IMR-90 (cell line): ENCODE data around the gene IFNLR1. TPM values are rescaled to one million over a fixed set of nuclear protein-coding genes. Genes with fewer than 3 reads are reported as not detected.

Experiments
- ATAC-seq: fragments of 200-7000 bp; cut with Tn5 transposase; 2 replicates; pipeline ENCODE4 v1.9.1; 2020; ENCODE audit warnings: low read depth, mild to moderate bottlenecking, moderate library complexity
- BruUV-seq: library from RNA; stranded (reverse); fragments of 400-500 nt; replicated peaks from 2 replicates; lab custom pipeline; 2021; lab: Mats Ljungman, UMichigan
- CTCF ChIA-PET: fragments of 300-600 bp; formaldehyde crosslinking; extraction: SDS; loops from one replicate; lab custom pipeline; 2021; ENCODE audit warnings: antibody characterized with exemption; lab: Yijun Ruan, JAX
- POLR2A ChIA-PET: fragments of 300-600 bp; sonication (Branson Sonifier 250); formaldehyde crosslinking; loops from one replicate; lab custom pipeline; 2022; ENCODE audit warnings: antibody characterized with exemption; ENCODE audit not compliant: unreplicated experiment; lab: Charles Lee
- DNase-seq: peaks from one replicate; pipeline ENCODE4 v3.0.0; 2013
- H2AFZ ChIP-seq: replicated peaks from 2 replicates; pipeline ENCODE3; 2013; ENCODE audit warnings: low read length, mild to moderate bottlenecking; ENCODE audit not compliant: poor library complexity
- H2AK5ac ChIP-seq: 2 replicates; pipeline ENCODE4 v1.6.1; 2013; ENCODE audit warnings: low read depth, low read length, inconsistent platforms
- H2AK9ac ChIP-seq: replicated peaks from 2 replicates; pipeline ENCODE3; 2013; ENCODE audit warnings: mild to moderate bottlenecking, low read depth, low read length, moderate library complexity; ENCODE audit not compliant: poor library complexity
- H2BK120ac ChIP-seq: 2 replicates; pipeline ENCODE4 v1.6.1; 2013; ENCODE audit warnings: low read depth, low read length, inconsistent platforms
- H2BK15ac ChIP-seq: 3 replicates; pipeline ENCODE4 v1.6.1; 2013; ENCODE audit warnings: low read depth, low read length, inconsistent platforms
- H2BK20ac ChIP-seq: 2 replicates; pipeline ENCODE4 v1.6.1; 2013; ENCODE audit warnings: low read depth, mild to moderate bottlenecking, inconsistent platforms, low read length, moderate library complexity
- H2BK5ac ChIP-seq: 2 replicates; pipeline ENCODE4 v1.6.1; 2013; ENCODE audit warnings: mild to moderate bottlenecking, low read depth, low read length, inconsistent platforms; ENCODE audit not compliant: poor library complexity, severe bottlenecking
- H3K14ac ChIP-seq: replicated peaks from 2 replicates; pipeline ENCODE4 v1.6.1; 2013; ENCODE audit warnings: low read depth, low read length, inconsistent platforms
- H3K18ac ChIP-seq: 2 replicates; pipeline ENCODE4 v1.6.1; 2013; ENCODE audit warnings: low read depth, low read length, control low read depth
- H3K23ac ChIP-seq: 2 replicates; pipeline ENCODE4 v1.6.1; 2013; ENCODE audit warnings: low read depth, low read length, inconsistent platforms
- H3K27ac ChIP-seq: 2 replicates; pipeline ENCODE4 v1.5.1; 2013; ENCODE audit warnings: mild to moderate bottlenecking, control low read depth, low read length; ENCODE audit not compliant: insufficient read depth
- H3K27me3 ChIP-seq: 2 replicates; pipeline ENCODE4 v1.6.1; 2013; ENCODE audit warnings: low read length; ENCODE audit not compliant: control insufficient read depth, insufficient read depth
- H3K36me3 ChIP-seq: 2 replicates; pipeline ENCODE4 v1.6.1; 2013; ENCODE audit warnings: low read length, mixed read lengths; ENCODE audit not compliant: control insufficient read depth, insufficient read depth
- H3K4ac ChIP-seq: 2 replicates; pipeline ENCODE4 v1.6.1; 2013; ENCODE audit warnings: low read depth, low read length, inconsistent platforms
- H3K4me1 ChIP-seq: 2 replicates; pipeline ENCODE4 v1.6.1; 2013; ENCODE audit warnings: low read length, mixed read lengths; ENCODE audit not compliant: control insufficient read depth, insufficient read depth
- H3K4me2 ChIP-seq: 2 replicates; pipeline ENCODE4 v1.6.1; 2013; ENCODE audit warnings: low read depth, mild to moderate bottlenecking, control low read depth, low read length, moderate library complexity
- H3K4me3 ChIP-seq: 2 replicates; pipeline ENCODE4 v1.5.1; 2013; ENCODE audit warnings: low read depth, mild to moderate bottlenecking, control low read depth, low read length, moderate library complexity; ENCODE audit not compliant: insufficient read depth
- H3K56ac ChIP-seq: 2 replicates; pipeline ENCODE4 v1.6.1; 2013; ENCODE audit warnings: low read length, inconsistent platforms; ENCODE audit not compliant: insufficient read depth; ENCODE audit errors: extremely low read depth
- H3K79me1 ChIP-seq, 2 experiments: 2 replicates each; pipeline ENCODE4 v1.6.1; 2013; ENCODE audit warnings: low read length in 2 of 2, inconsistent platforms in 1 of 2, low read depth in 1 of 2
- H3K9ac ChIP-seq: 2 replicates; pipeline ENCODE4 v1.6.1; 2013; ENCODE audit warnings: low read depth, low read length, control low read depth
- H3K9me1 ChIP-seq: 2 replicates; pipeline ENCODE4 v1.6.1; 2013; ENCODE audit warnings: low read length, inconsistent platforms; ENCODE audit not compliant: insufficient read depth
- H3K9me3 ChIP-seq: 2 replicates; pipeline ENCODE4 v1.6.1; 2013; ENCODE audit warnings: low read length; ENCODE audit not compliant: control insufficient read depth, insufficient read depth
- H4K20me1 ChIP-seq: 2 replicates; pipeline ENCODE4 v1.6.1; 2013; ENCODE audit warnings: low read length, inconsistent platforms; ENCODE audit not compliant: insufficient read depth
- H4K5ac ChIP-seq: 2 replicates; pipeline ENCODE4 v1.6.1; 2013; ENCODE audit warnings: mild to moderate bottlenecking, low read depth, low read length, control low read depth
- H4K8ac ChIP-seq, 2 experiments: 2 replicates each; pipeline ENCODE4 v1.6.1; 2013; ENCODE audit warnings: low read depth in 2 of 2, low read length in 2 of 2, control low read depth in 1 of 2, inconsistent platforms in 1 of 2
- H4K91ac ChIP-seq: 2 replicates; pipeline ENCODE4 v1.6.1; 2013; ENCODE audit warnings: low read depth, low read length, inconsistent platforms; ENCODE audit not compliant: insufficient read depth
- POLR2A ChIP-seq: IDR thresholded peaks from 2 replicates; pipeline ENCODE4 v1.6.1; 2012; ENCODE audit warnings: mild to moderate bottlenecking, low read depth, low read length
- SMC3 ChIP-seq: fragments of 150-350 bp; IDR thresholded peaks from 2 replicates; pipeline ENCODE4 v1.6.1; 2016; ENCODE audit warnings: low read depth, mild to moderate bottlenecking, antibody characterized with exemption, low read length, moderate library complexity
- WGBS, 2 experiments: methylation state at CpG; one replicate each; pipeline versions ENCODE4 v1.1.5 to v1.1.7; 2013; ENCODE audit warnings: missing lambda C conversion rate in 2 of 2; ENCODE audit not compliant: insufficient read length in 1 of 2; ENCODE audit errors: extremely low coverage in 2 of 2; 5-methylcytosine and 5-hydroxymethylcytosine counted together
- dilution Hi-C: fragments of 300-500 bp; cut with HindIII; formaldehyde crosslinking; loops from one replicate; pipeline ENCODE4 v1.14.3; 2018; ENCODE audit warnings: low sequenced_read_pairs; ENCODE audit not compliant: unreplicated experiment
- in situ Hi-C: fragments of 300-500 bp; cut with MboI; formaldehyde crosslinking; loops from 3 replicates; pipeline ENCODE4 v1.14.3; 2019; ENCODE audit warnings: low sequenced_read_pairs, inconsistent platforms, mixed read lengths
- intact Hi-C: fragments of 100-400 bp; cut with micrococcal nuclease; formaldehyde crosslinking; loops from 2 replicates; pipeline ENCODE4 v1.10.0; 2022
- polyA plus RNA-seq, 3 experiments: library from polyadenylated mRNA; depleted of rRNA; stranded (reverse); fragments of >200 nt; gene quantifications; 2 replicates each; pipeline ENCODE4 v1.2.3, GENCODE V29; 2012; ENCODE audit warnings: low replicate concordance in 1 of 3
- total RNA-seq: library from RNA; depleted of rRNA; stranded (reverse); fragments of >200 nt; gene quantifications from 2 replicates; pipeline ENCODE4 v1.2.3, GENCODE V29; 2012

Gene IFNLR1
- total and polyA plus RNA-seq, 2 of the 4 experiments (the other 2 are of a cell fraction): not detected

GRCh38 chr1:24172598-24172997 lies 14.5 kb downstream of the IFNLR1 start:
- Histone ChIP-seq H2BK20ac (no peak overlapping the region), H4K5ac (no peak overlapping the region), H3K4me3 (no peak overlapping the region), H2AK9ac (no peak overlapping the region), H3K18ac (no peak overlapping the region), H3K79me1 (no peaks in the 10 kb centered on the region), H3K14ac (no peak overlapping the region), H3K4ac (no peak overlapping the region), H4K8ac (no peak overlapping the region), H3K9me1 (no peaks in the 10 kb centered on the region), H3K27me3 (peaks cover 41% of the 10 kb centered on the region), H3K23ac (no peak overlapping the region), H2BK120ac (no peak overlapping the region), H3K4me2 (no peak overlapping the region), H2AK5ac (no peak overlapping the region), H4K91ac (no peak overlapping the region), H3K9ac (no peak overlapping the region), H3K36me3 (no peaks in the 10 kb centered on the region), H2AFZ (no peak overlapping the region), H4K20me1 (no peaks in the 10 kb centered on the region), H3K9me3 (no peaks in the 10 kb centered on the region), H3K56ac (no peak overlapping the region), H2BK5ac (no peak overlapping the region), H3K4me1 (no peaks in the 10 kb centered on the region), H3K27ac (no peak overlapping the region), H2BK15ac (no peak overlapping the region)
- POLR2A ChIA-PET: no interaction called here
- CTCF ChIA-PET: interaction anchor here (1.3 to 1.9 kb wide), 2 partner anchors 12 to 18 kb away, joined by 3 to 4 read pairs; no protein-coding TSS in a partner anchor
- in situ Hi-C loops (no loop called here), intact Hi-C loops (no loop called here), dilution Hi-C loops (no loop called here)
- DNase-seq (no peak), ATAC-seq (no peak)
- BruUV-seq: no TSS peak
- no peak for TF ChIP-seq SMC3
- no peak for TF ChIP-seq POLR2A
- WGBS, 2 experiments: no CpG with 5 or more reads among the region's 5 CpGs
